LHCN-M2 (cell line): ENCODE measurements around the gene CMTM1. TPM values are rescaled to one million over a fixed set of nuclear protein-coding genes. Genes with fewer than 3 reads are reported as not detected.
A peak's percentile ranks its signal among the peaks of the same experiment; 100 is the strongest.

Experiments
- DNase-seq: peaks from one replicate; pipeline ENCODE4 v3.0.0-alpha.2; 2012; ENCODE audit warnings: low read depth
- total RNA-seq: library from RNA; depleted of rRNA; stranded (reverse); fragments of >200 nt; gene quantifications from 2 replicates; pipeline ENCODE4 v1.2.3, GENCODE V29; 2014

CMTM1 gene
- total RNA-seq, 1 experiment from 2014 or later, result 3.7 TPM

GRCh38 chr16:66538910-66539309 lies 27.3 kb upstream of the CMTM1 start:
- DNase-seq, result no peak

- no peak for DNase-seq
Measured at GRCh38 chr16:66539623-66540469, 26.4 kb upstream of the CMTM1 start.

- no peak for DNase-seq
Measured at GRCh38 chr16:66541388-66542355, 24.6 kb upstream of the CMTM1 start.

GRCh38 chr16:66542396-66542795 lies 23.8 kb upstream of the CMTM1 start:
- no peak for DNase-seq

GRCh38 chr16:66543541-66543940 lies 22.7 kb upstream of the CMTM1 start:
- DNase-seq, result no peak

GRCh38 chr16:66544016-66544757 lies 22.1 kb upstream of the CMTM1 start:
- DNase-seq, result no peak

GRCh38 chr16:66547101-66547989 lies 18.9 kb upstream of the CMTM1 start:
- DNase-seq, result no peak

GRCh38 chr16:66548068-66548467 lies 18.2 kb upstream of the CMTM1 start:
- no peak for DNase-seq

- no peak for DNase-seq
Measured at GRCh38 chr16:66548868-66549267, 17.4 kb upstream of the CMTM1 start.

GRCh38 chr16:66549284-66550131 lies 16.7 kb upstream of the CMTM1 start, which contains the start of gene TK2:
Gene TK2 (minus strand): TSS chr16:66550122. CDS start chr16:66550061, 61 bp downstream.
- DNase-seq, result peak; percentile 74

- DNase-seq, result peak; percentile 39
Measured at GRCh38 chr16:66551348-66551759, 14.9 kb upstream of the CMTM1 start.

- DNase-seq, result no peak
Measured at GRCh38 chr16:66551788-66552285, 14.4 kb upstream of the CMTM1 start.

- peak; percentile 86 for DNase-seq
Measured at GRCh38 chr16:66552286-66553177, 13.7 kb upstream of the CMTM1 start, which contains the start of gene CKLF. Gene CKLF (plus strand): TSS chr16:66552576. CDS start chr16:66552716, 140 bp downstream.

- no peak for DNase-seq
Measured at GRCh38 chr16:66553223-66553622, 13.0 kb upstream of the CMTM1 start.

- DNase-seq, result no peak
Measured at GRCh38 chr16:66554021-66554420, 12.2 kb upstream of the CMTM1 start.

GRCh38 chr16:66554495-66554894 lies 11.7 kb upstream of the CMTM1 start:
- DNase-seq, result no peak

GRCh38 chr16:66560107-66560506 lies 6.1 kb upstream of the CMTM1 start:
- no peak for DNase-seq
